Measurements from ENCODE around the gene DST. TPM values are rescaled to one million over a fixed set of nuclear protein-coding genes. Genes with fewer than 3 reads are reported as not detected.

DST gene
- total RNA-seq, 1 experiment from 2014 or later: 132 TPM

DNA sequence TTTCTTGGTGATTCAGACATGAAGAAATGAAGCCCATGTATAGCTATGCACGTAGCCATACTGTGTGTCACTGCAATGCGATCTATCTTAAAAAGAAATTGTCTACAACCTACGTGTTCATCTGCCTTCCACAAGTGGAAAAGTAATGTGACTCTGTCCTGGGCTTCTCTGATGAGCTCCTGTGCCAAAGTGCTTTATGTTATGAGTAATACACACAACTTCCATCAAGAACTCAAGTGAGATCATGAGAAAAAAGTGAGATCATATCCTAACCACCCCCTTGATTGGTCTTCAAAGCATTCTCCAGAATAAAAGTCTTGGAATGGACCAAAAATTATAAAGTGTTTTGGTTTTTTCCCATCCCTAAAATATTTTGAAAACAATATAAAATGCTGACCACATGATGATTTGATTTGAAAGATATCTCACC, 114.3 kb downstream of the DST start (continued):
- TF ChIP-seq ZNF416 (CRISPR knock-in tag; IDR thresholded peaks at IDR 0.05): no peak

- Mint-ChIP-seq H3K27ac (no peak overlapping the region), H3K9me3 (no peaks in the 10 kb centered on the region), H3K4me1 (peaks cover 39% of the 10 kb centered on the region), H3K27me3 (ENCODE audit: low read depth) (no peaks in the 10 kb centered on the region), H3K4me3 (no peak overlapping the region), H3K36me3 (peaks cover 40% of the 10 kb centered on the region)
- POLR2A ChIA-PET: no interaction called here
- TF ChIP-seq ZNF425 (CRISPR knock-in tag; conservative IDR thresholded peaks at IDR 0.05) (no peak), MAX (CRISPR knock-in tag; IDR thresholded peaks at IDR 0.05) (no peak), OVOL2 (CRISPR knock-in tag; IDR thresholded peaks at IDR 0.05; ENCODE audit: borderline replicate concordance) (no peak), RELA (CRISPR knock-in tag; IDR thresholded peaks at IDR 0.05; ENCODE audit: borderline replicate concordance) (no peak), HMGXB4 (CRISPR knock-in tag; IDR thresholded peaks at IDR 0.05) (no peak)
- DNase-seq (ENCODE audit: low spot score): no peak
- ATAC-seq: no peak
- CTCF ChIA-PET: no interaction called here
Observed at GRCh38 chr6:56527934-56528333, 114.8 kb downstream of the DST start.

DNA sequence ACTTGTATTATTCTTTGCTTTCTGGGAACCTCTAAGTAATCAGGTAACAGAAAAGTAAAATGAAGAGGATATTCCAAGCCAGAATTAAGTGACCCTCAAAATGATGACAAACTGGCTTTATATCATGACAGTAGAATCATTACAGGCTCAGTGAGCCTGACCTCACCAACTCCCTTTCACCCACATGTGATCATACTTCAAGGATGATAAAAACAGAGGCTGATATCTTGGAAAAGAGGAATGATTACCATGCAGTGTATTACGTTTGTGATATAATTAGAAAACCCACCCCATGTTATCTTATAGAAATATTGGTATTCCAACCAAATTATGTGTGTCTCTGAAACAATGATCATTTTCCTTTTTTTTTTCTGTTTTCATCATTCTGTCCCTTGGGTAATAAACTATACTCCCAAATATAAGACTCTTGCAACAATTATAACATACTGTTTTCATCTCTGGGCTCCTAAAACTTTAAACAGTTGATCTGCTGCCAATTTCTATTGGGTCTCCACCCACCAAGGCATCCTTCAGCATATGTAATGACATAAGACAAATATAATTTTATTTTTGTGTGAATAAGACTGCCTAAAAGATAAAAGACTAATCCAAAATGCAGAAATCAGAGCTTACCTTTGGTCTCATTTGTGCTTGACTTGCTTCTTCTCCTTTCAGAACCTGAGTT, 115.7 kb downstream of the DST start:
- no peak for TF ChIP-seq JAZF1 (CRISPR knock-in tag; IDR thresholded peaks at IDR 0.05)
- TF ChIP-seq ZNF532 (CRISPR knock-in tag; IDR thresholded peaks at IDR 0.05; ENCODE audit: borderline replicate concordance): no peak
- no peak for TF ChIP-seq NFE2L1 (CRISPR knock-in tag; IDR thresholded peaks at IDR 0.05)
- TF ChIP-seq ZBTB21 (CRISPR knock-in tag; IDR thresholded peaks at IDR 0.05; ENCODE audit: borderline replicate concordance): no peak
- no peak for TF ChIP-seq ETV6 (CRISPR knock-in tag; IDR thresholded peaks at IDR 0.05)
- TF ChIP-seq AR (CRISPR knock-in tag; IDR thresholded peaks at IDR 0.05): no peak
- TF ChIP-seq, protein P1, sequence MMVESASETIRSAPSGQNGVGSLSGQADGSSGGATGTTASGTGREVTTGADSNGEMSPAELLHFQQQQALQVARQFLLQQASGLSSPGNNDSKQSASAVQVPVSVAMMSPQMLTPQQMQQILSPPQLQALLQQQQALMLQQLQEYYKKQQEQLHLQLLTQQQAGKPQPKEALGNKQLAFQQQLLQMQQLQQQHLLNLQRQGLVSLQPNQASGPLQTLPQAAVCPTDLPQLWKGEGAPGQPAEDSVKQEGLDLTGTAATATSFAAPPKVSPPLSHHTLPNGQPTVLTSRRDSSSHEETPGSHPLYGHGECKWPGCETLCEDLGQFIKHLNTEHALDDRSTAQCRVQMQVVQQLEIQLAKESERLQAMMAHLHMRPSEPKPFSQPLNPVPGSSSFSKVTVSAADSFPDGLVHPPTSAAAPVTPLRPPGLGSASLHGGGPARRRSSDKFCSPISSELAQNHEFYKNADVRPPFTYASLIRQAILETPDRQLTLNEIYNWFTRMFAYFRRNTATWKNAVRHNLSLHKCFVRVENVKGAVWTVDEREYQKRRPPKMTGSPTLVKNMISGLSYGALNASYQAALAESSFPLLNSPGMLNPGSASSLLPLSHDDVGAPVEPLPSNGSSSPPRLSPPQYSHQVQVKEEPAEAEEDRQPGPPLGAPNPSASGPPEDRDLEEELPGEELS (CRISPR knock-in tag; IDR thresholded peaks at IDR 0.05): no peak
- no peak for TF ChIP-seq SOX15 (CRISPR knock-in tag; IDR thresholded peaks at IDR 0.05)
- no peak for TF ChIP-seq SMAD4 (CRISPR knock-in tag; IDR thresholded peaks at IDR 0.05)
- no peak for TF ChIP-seq FOXK1 (CRISPR knock-in tag; IDR thresholded peaks at IDR 0.05)
- no peak for TF ChIP-seq ZNF416 (CRISPR knock-in tag; IDR thresholded peaks at IDR 0.05)
- no peak for TF ChIP-seq NFATC4 (CRISPR knock-in tag; IDR thresholded peaks at IDR 0.05)
- no peak overlapping the region for H3K4me3 Mint-ChIP-seq
- POLR2A ChIA-PET: no interaction called here
- 0 out of 2 replicates have a peak overlapping the region, but pooled peaks have one; percentile 43 for H3K27ac Mint-ChIP-seq
- H3K4me1 Mint-ChIP-seq: peaks cover 49% of the 10 kb centered on the region
- H3K36me3 Mint-ChIP-seq: peaks cover 36% of the 10 kb centered on the region
- H3K9me3 Mint-ChIP-seq: no peaks in the 10 kb centered on the region
- ATAC-seq (no peak), DNase-seq (ENCODE audit: low spot score) (no peak)
- CTCF ChIA-PET: interaction anchor here (1.1 to 2.6 kb wide), 2 partner anchors 15 to 43 kb away, joined by 3 to 10 read pairs; no protein-coding TSS in a partner anchor
- H3K27me3 Mint-ChIP-seq (ENCODE audit: low read depth): no peaks in the 10 kb centered on the region

Data from WTC11 (cell line).